Fibroblast of villous mesenchyme (primary cell): ENCODE data around the gene SENP2. TPM values are rescaled to one million over a fixed set of nuclear protein-coding genes. Genes with fewer than 3 reads are reported as not detected.

Source experiments
- DNase-seq: peaks from one replicate; pipeline ENCODE4 v3.0.0-alpha.2; 2010; ENCODE audit warnings: low read depth
- H3K4me3 ChIP-seq: 2 replicates; pipeline ENCODE4 v1.5.1; 2011; ENCODE audit warnings: low read depth, mild to moderate bottlenecking, low read length
- total RNA-seq: library from RNA; depleted of rRNA; stranded (reverse); fragments of >200 nt; gene quantifications from 2 replicates; pipeline ENCODE4 v1.2.3, GENCODE V29; 2012
- TF ChIP-seq, protein P1 (sequence below): IDR thresholded peaks from 2 replicates; pipeline ENCODE4 v1.5.1; 2012; ENCODE audit warnings: low read depth, mild to moderate bottlenecking, low read length; ENCODE audit not compliant: insufficient read depth

SENP2 gene
- 22.2 and 29.4 TPM in 2 replicates for total RNA-seq

DNA sequence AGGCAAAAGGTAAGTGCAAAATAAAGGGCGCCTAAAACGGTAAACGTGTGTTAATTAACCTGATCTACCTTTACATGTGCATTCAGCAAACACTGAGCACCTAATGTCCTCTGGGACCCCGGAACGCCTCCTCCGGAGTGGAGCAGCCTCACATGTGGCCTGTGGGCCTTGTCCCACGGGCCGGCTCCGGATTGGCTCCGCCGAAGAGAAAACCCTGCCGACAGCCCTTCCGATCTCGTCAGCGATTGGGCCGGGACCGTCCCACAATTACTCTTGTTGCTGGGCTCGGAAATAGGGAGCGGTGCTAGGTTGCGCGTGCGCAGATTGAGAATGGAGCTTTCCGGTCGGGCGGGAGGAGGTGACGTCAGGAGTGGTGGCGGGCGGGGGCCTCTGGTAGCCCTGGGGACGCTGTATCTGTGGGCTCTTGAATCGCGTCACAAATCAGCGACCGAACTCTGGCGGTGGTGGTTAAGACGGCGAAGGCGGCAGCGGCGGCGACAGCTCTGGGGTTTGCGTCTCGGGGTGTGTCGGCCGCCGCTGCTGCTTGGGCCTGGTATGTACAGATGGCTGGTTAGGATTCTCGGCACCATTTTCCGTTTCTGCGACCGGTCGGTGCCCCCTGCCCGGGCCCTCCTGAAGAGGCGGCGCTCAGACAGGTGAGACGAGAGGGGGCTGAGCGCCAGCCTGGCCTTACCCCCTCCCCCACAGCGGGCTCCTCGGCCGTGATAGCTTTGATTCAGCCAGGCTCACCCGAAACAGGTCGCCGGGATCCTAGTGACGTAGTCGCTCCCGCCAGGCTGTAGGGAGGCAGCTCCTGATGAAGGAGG, at the start of gene SENP2:
Gene SENP2 (plus strand): TSS at position 437 of the 827 bp plus-strand sequence. CDS start 119 bp downstream, at position 556.
- TF ChIP-seq, protein P1, sequence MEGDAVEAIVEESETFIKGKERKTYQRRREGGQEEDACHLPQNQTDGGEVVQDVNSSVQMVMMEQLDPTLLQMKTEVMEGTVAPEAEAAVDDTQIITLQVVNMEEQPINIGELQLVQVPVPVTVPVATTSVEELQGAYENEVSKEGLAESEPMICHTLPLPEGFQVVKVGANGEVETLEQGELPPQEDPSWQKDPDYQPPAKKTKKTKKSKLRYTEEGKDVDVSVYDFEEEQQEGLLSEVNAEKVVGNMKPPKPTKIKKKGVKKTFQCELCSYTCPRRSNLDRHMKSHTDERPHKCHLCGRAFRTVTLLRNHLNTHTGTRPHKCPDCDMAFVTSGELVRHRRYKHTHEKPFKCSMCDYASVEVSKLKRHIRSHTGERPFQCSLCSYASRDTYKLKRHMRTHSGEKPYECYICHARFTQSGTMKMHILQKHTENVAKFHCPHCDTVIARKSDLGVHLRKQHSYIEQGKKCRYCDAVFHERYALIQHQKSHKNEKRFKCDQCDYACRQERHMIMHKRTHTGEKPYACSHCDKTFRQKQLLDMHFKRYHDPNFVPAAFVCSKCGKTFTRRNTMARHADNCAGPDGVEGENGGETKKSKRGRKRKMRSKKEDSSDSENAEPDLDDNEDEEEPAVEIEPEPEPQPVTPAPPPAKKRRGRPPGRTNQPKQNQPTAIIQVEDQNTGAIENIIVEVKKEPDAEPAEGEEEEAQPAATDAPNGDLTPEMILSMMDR = no peak
- H3K4me3 ChIP-seq = peak within 1 kb of the TSS; percentile 99
- DNase-seq = peak; percentile 99

DNA sequence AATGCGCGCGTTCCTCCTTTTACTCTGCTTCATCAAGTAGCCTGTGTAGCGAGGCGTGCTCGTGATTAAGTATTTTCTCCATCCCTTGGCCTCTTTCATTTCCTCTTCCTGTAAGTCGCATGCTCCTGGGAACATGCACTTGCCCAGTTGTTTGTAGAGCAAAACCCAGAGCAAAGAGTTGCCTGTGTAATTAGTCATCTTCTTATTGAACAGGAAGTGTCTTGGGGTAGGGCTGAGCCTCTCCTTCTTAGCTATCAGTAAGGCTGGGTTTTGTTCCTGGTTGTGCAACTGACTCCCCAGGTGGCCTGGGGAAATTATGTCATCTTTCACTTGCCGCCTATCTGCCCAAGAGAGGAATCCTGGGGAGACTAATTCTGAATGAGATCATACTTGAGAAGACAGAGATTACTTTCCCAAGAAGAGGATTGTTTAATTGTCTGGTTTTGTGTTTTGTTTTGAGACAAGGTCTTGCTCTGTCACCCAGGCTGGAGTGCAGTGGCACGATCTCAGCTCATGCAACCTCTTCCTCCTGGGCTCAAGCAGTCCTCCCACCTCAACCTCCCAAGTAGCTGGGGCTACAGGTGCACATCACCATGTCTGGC, 48.6 kb upstream of the SENP2 start:
- TF ChIP-seq, protein P1 = no peak
- H3K4me3 ChIP-seq = no peak overlapping the region
- peak; percentile 70 for DNase-seq

DNA sequence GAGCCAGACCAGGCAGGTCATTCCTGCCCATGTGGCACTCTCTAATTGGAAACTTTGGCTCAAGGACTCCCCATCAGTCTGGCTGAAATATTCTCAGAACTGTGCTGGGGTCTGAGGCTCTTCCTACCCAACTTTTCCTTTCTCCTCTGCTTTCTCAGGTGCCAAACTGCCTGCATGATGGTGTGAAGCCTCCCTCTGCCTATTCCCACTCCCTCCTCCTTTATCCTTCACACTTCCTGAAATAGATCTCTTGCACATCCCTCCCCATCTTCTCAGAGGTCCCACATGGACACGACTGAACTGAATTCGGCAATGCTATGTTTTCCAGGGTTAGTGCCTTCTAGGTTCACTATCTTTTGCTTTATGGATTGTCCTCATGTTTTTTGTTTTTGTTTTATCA, 46.2 kb upstream of the SENP2 start:
- H3K4me3 ChIP-seq = no peak overlapping the region
- TF ChIP-seq, protein P1 = no peak
- DNase-seq = no peak

- no peak overlapping the region for H3K4me3 ChIP-seq
- TF ChIP-seq, protein P1 = no peak
- DNase-seq = no peak
These were observed 45.4 kb upstream of the SENP2 start for GRCh38 chr3:185540695-185541094.

GRCh38 chr3:185549122-185549521, 37.0 kb upstream of the SENP2 start:
- TF ChIP-seq, protein P1 = no peak
- no peak overlapping the region for H3K4me3 ChIP-seq
- DNase-seq = peak; percentile 82

DNA sequence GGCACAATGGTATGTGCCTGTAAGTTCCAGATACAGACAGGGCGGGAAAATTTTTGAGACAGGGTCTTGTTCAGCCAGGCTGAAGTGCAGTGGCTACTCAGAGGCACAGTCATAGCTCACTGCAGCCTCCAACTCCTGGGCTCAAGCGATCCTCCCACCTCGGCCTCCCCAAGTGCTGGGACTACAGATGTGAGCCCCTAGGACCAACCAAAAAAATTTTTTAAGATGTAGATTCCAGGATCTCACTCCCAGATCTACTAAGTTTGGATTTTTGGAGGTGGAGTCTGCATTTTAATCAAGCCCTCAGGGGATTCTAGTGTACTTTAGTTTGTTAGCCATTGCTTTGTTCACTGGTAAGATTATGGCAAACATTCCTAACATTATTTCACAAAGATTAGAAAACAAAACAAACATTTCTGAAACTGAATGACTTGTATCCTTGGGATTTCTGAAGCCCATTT, 36.4 kb upstream of the SENP2 start:
- H3K4me3 ChIP-seq = no peak overlapping the region
- TF ChIP-seq, protein P1 = no peak
- peak; percentile 17 for DNase-seq
